Epithelial cell of esophagus (primary cell): ENCODE measurements around the gene RPL18.

Experiments
- DNase-seq: peaks from one replicate; pipeline ENCODE4 v3.0.0; 2010; ENCODE audit warnings: low read depth
- H3K4me3 ChIP-seq: 2 replicates; pipeline ENCODE4 v1.5.1; 2011; ENCODE audit warnings: mild to moderate bottlenecking, low read length, control low read depth
- TF ChIP-seq, protein P1 (sequence below): IDR thresholded peaks from 2 replicates; pipeline ENCODE4 v1.5.1; 2011; ENCODE audit warnings: low read depth, mild to moderate bottlenecking, low read length, control low read depth, inconsistent platforms; ENCODE audit not compliant: insufficient read depth; ENCODE audit errors: missing control alignments

RPL18 gene

DNA sequence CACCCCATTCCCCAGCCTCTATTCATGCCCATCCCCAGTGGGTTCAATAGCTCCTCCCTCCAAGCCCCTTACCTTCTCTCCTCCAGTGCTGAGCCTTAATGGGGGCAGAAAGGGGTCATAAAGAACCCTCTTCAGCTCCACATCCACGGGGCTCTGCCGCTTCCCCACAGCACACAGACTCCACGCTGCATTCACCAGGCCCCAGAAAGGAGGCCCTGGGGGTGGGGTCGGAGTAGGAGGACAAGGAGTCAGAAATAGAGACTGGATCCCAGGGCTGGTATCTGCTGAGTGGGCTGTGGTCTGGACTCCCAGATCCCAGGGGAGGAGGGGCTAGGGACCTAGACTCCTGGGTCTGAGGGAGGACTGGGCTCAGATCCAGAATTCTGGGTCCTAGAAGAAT, 25.4 kb upstream of the RPL18 start:
- TF ChIP-seq, protein P1, sequence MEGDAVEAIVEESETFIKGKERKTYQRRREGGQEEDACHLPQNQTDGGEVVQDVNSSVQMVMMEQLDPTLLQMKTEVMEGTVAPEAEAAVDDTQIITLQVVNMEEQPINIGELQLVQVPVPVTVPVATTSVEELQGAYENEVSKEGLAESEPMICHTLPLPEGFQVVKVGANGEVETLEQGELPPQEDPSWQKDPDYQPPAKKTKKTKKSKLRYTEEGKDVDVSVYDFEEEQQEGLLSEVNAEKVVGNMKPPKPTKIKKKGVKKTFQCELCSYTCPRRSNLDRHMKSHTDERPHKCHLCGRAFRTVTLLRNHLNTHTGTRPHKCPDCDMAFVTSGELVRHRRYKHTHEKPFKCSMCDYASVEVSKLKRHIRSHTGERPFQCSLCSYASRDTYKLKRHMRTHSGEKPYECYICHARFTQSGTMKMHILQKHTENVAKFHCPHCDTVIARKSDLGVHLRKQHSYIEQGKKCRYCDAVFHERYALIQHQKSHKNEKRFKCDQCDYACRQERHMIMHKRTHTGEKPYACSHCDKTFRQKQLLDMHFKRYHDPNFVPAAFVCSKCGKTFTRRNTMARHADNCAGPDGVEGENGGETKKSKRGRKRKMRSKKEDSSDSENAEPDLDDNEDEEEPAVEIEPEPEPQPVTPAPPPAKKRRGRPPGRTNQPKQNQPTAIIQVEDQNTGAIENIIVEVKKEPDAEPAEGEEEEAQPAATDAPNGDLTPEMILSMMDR = no peak
- DNase-seq = no peak
- no peak overlapping the region for H3K4me3 ChIP-seq

GRCh38 chr19:48642862-48643261, 23.9 kb upstream of the RPL18 start:
- no peak overlapping the region for H3K4me3 ChIP-seq
- no peak for DNase-seq

GRCh38 chr19:48641850-48642249, 22.9 kb upstream of the RPL18 start:
- no peak for DNase-seq
- TF ChIP-seq, protein P1 = no peak
- no peak overlapping the region for H3K4me3 ChIP-seq

More at GRCh38 chr19:48642862-48643261, 23.9 kb upstream of the RPL18 start:
- TF ChIP-seq, protein P1 = no peak

DNA sequence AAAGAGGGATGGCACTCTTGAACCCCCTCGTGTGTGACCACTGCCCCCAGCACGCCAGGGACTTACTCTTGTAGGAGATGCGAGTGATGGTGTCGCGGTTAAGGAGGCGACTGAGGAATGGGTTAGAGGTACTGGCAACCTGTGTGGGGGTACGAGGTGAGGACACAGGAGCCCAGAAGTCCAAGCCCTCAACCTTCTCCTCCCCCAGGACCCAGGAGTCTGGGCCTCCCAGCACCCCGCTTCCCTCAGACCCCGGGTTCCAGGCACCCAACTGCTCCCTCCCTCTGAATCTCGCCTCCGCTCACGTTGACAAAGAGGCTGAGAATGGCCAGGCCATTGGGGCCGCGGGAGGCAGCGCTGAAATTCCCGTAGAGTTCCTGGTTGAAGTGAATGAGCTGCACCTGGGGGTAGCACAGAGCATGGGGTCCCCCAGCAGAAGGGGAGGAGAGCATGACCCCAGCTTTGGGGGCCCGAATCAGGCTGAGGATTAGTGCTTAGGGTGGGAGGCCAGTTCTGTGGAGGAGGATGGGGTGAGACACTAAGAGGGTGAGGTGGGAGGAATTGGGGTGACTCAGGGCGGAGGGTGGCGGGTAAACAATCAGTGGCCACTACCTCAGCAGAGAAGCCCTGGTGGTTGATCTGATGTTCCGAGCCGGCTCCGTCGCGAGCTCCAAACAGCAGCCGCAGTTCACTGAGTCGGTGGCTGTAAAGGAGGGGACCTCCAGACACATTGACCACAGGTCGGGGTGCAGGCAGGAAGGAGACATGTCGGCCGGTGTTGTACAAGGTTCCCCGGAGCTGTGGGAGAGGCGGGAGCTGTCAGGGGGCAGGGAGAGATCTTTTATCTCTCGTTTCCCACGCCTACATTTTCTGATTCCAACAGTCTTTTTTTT, 20.8 kb upstream of the RPL18 start:
- no peak for DNase-seq
- TF ChIP-seq, protein P1 = no peak
- H3K4me3 ChIP-seq = no peak overlapping the region

GRCh38 chr19:48638831-48639381, 19.9 kb upstream of the RPL18 start:
- DNase-seq = no peak
- no peak overlapping the region for H3K4me3 ChIP-seq
- TF ChIP-seq, protein P1 = no peak

- DNase-seq = peak; percentile 93
- TF ChIP-seq, protein P1 = peak; percentile 24
- peak overlapping the region; percentile 83 for H3K4me3 ChIP-seq
These were observed 19.2 kb upstream of the RPL18 start for GRCh38 chr19:48637948-48638830.
